GM21526 (cell line): ENCODE results near the gene OR2Z1.

Experiments
- ATAC-seq: cut with Tn5 transposase; IDR thresholded peaks from one replicate; pipeline ENCODE4 v1.9.1; 2021; ENCODE audit warnings: moderate library complexity; ENCODE audit not compliant: unreplicated experiment, low FRiP score

The OR2Z1 gene

GRCh38 chr19:8721334-8721733, at the start of gene OR2Z1:
Gene OR2Z1, plus strand, starts transcription at chr19:8721634. Its CDS starts 9,395 bp downstream, at chr19:8731029.
- ATAC-seq, result no peak

GRCh38 chr19:8673276-8673891, 48.0 kb upstream of the OR2Z1 start:
- no peak for ATAC-seq

- no peak for ATAC-seq
Observed at GRCh38 chr19:8675066-8675465, 46.4 kb upstream of the OR2Z1 start.

GRCh38 chr19:8678244-8678807, 43.1 kb upstream of the OR2Z1 start:
- ATAC-seq, result no peak

- ATAC-seq, result no peak
Observed at GRCh38 chr19:8680676-8681344, 40.6 kb upstream of the OR2Z1 start.

GRCh38 chr19:8681345-8682029, 39.9 kb upstream of the OR2Z1 start:
- ATAC-seq, result no peak

GRCh38 chr19:8682472-8682871, 39.0 kb upstream of the OR2Z1 start:
- ATAC-seq, result no peak

- ATAC-seq, result no peak
Observed at GRCh38 chr19:8682931-8683330, 38.5 kb upstream of the OR2Z1 start.

GRCh38 chr19:8684001-8684902, 37.2 kb upstream of the OR2Z1 start:
- ATAC-seq, result no peak

- ATAC-seq, result no peak
Observed at GRCh38 chr19:8686549-8686948, 34.9 kb upstream of the OR2Z1 start.

- ATAC-seq, result no peak
Observed at GRCh38 chr19:8688930-8689329, 32.5 kb upstream of the OR2Z1 start.

- no peak for ATAC-seq
Observed at GRCh38 chr19:8690753-8691539, 30.5 kb upstream of the OR2Z1 start.

- ATAC-seq, result no peak
Observed at GRCh38 chr19:8695501-8695900, 25.9 kb upstream of the OR2Z1 start.

- no peak for ATAC-seq
Observed at GRCh38 chr19:8695911-8696310, 25.5 kb upstream of the OR2Z1 start.

- no peak for ATAC-seq
Observed at GRCh38 chr19:8696993-8697392, 24.4 kb upstream of the OR2Z1 start.

GRCh38 chr19:8697671-8698432, 23.6 kb upstream of the OR2Z1 start:
- ATAC-seq, result no peak

GRCh38 chr19:8698433-8699063, 22.9 kb upstream of the OR2Z1 start, which contains the start of gene ACTL9:
Gene ACTL9, minus strand, starts transcription at chr19:8698795. Its CDS starts 94 bp downstream, at chr19:8698701.
- ATAC-seq, result no peak

- no peak for ATAC-seq
Observed at GRCh38 chr19:8699908-8700307, 21.5 kb upstream of the OR2Z1 start.
